Epithelial cell of esophagus (primary cell): ENCODE results near the gene TOM1L2.

ENCODE experiments used
- DNase-seq: peaks from one replicate; pipeline ENCODE4 v3.0.0; 2010; ENCODE audit warnings: low read depth
- H3K4me3 ChIP-seq: 2 replicates; pipeline ENCODE4 v1.5.1; 2011; ENCODE audit warnings: mild to moderate bottlenecking, low read length, control low read depth
- TF ChIP-seq, protein P1 (sequence below): IDR thresholded peaks from 2 replicates; pipeline ENCODE4 v1.5.1; 2011; ENCODE audit warnings: low read depth, mild to moderate bottlenecking, low read length, control low read depth, inconsistent platforms; ENCODE audit not compliant: insufficient read depth; ENCODE audit errors: missing control alignments

The TOM1L2 gene

DNA sequence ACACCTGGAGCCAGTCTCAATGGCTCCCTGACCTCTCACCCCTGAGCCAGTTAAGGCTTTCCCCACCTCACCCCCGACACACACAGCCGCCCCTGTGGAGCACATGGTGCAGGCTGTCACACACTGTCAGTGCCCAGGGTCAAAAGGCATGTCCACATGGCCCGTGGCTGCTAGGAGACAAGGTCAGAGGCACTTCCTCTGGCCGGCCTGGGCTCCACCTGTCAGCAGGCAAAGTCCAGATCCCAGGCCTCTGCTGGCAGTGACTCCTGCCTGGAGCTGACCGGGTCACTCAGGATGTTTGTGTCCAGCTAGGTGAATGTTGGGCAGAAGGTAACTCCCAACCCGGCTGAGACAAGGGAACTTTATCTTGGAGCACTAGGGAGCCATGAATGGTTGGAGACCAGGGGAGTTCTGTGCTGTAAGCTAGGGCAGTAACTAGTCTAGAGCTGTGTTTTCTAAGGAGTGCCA lies 141.4 kb downstream of the TOM1L2 start:
- TF ChIP-seq, protein P1, sequence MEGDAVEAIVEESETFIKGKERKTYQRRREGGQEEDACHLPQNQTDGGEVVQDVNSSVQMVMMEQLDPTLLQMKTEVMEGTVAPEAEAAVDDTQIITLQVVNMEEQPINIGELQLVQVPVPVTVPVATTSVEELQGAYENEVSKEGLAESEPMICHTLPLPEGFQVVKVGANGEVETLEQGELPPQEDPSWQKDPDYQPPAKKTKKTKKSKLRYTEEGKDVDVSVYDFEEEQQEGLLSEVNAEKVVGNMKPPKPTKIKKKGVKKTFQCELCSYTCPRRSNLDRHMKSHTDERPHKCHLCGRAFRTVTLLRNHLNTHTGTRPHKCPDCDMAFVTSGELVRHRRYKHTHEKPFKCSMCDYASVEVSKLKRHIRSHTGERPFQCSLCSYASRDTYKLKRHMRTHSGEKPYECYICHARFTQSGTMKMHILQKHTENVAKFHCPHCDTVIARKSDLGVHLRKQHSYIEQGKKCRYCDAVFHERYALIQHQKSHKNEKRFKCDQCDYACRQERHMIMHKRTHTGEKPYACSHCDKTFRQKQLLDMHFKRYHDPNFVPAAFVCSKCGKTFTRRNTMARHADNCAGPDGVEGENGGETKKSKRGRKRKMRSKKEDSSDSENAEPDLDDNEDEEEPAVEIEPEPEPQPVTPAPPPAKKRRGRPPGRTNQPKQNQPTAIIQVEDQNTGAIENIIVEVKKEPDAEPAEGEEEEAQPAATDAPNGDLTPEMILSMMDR = no peak
- no peak overlapping the region for H3K4me3 ChIP-seq
- DNase-seq = no peak

DNA sequence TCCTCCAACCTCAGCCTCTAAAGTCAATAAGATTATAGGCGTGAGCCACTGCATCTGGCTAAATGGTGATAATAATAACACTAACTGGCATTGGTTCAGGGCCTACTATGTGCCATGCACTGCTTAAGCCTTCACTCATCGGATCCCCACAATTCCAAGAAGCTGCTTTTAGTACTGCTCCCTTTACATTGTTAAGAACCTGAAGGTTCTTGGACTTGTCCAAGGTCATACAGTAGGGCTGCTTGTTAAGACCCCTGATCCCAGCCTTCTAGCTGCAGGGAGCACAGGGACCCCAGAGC lies 142.0 kb downstream of the TOM1L2 start:
- DNase-seq = no peak
- H3K4me3 ChIP-seq = no peak overlapping the region
- TF ChIP-seq, protein P1 = no peak

DNA sequence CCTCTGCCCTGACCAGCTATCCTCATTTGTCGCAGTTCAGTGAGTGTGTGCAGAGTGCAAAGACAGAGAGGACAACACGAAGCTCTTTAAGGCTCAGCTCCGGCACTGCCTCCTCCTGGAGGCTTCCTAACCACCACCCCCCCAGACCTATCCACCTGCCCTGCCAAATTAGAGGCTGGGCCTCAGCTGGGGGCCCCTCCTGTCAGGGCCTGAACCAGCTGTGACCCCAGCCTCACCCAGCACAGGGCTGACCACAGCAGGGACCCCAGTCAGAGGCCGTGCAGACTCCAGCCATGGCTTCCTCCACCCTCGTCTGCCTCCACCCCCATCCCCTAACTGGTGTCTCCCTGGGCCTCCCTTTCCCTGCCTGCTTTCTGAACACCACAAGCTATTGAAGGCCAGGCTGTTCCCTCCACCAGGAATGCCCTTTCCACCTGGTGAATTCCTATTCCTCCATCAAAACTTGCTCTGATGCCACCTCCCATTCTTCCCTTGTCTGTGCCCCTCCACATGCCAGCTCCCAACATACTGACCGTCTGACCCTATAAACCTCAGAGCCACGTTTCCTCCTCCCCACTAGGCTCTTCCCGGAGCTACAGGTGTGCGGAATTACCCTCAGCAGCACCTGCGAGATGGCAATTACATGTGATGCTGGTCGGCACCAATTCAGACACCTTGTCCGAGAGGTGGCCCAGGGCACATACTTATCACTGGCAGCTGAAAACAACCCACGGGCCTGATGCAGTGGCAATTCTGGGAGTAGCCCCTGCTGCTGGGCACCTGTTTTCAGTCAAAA lies 144.2 kb downstream of the TOM1L2 start:
- no peak overlapping the region for H3K4me3 ChIP-seq
- no peak for DNase-seq
- TF ChIP-seq, protein P1 = no peak

DNA sequence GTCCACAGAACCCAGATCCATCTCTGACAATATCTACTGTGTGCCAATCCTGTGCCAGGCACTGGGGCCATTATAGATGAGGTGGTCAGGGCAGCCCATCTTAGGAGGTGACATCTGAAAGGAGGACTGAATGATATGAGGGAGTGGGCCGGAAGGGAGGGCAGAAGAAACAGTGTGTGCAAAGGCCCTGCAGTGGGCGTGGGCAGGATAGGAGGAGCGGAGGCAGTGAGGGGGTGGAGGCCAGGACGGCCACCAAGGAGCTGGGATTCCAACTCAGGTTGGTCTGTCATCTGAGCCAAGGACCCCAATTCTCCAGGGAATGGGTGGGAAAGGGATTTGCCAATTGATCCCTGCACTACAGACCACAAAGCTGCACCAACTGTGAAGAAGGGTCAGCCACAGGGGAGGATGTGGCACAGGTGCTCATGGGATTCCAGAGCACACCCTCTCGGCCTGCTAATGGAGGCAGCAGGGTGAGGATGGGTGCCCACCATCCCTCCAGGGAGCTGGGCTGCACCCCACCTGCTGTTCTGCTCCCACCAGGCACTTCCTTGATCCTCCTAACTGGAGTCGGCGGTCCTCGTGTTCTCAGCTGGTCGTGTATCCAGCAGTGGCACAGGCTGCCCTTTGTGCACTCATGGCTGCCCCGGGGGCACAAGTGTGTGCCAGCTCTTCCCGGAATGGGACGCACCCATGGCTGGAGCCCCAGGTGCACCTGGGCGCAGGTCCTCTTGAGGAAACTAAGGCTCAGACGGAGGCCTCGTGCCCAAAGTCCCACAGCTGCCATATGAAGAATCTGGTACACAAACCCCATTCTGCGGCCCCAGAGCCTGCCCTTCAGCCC lies 145.0 kb downstream of the TOM1L2 start:
- TF ChIP-seq, protein P1 = no peak
- DNase-seq = no peak
- no peak overlapping the region for H3K4me3 ChIP-seq

DNA sequence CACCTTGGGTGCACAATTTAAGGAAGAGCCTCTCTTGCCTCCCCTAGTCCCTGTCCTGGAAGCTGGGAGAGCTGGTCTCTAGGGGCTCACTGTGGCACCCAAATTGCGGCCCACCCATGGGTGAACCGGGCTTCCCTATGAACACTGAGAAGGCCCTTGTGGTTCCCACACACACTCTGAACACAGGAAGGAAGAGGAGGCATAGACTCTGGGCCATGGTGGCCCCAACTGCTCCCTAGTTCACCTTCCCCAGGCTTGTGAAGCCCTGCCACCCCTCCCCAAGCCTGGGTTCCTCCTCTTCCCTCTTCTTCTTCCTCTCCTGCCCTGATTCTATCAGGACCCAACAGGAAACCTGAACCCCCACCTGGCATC lies 145.9 kb downstream of the TOM1L2 start:
- TF ChIP-seq, protein P1 = no peak
- no peak overlapping the region for H3K4me3 ChIP-seq
- DNase-seq = no peak

DNA sequence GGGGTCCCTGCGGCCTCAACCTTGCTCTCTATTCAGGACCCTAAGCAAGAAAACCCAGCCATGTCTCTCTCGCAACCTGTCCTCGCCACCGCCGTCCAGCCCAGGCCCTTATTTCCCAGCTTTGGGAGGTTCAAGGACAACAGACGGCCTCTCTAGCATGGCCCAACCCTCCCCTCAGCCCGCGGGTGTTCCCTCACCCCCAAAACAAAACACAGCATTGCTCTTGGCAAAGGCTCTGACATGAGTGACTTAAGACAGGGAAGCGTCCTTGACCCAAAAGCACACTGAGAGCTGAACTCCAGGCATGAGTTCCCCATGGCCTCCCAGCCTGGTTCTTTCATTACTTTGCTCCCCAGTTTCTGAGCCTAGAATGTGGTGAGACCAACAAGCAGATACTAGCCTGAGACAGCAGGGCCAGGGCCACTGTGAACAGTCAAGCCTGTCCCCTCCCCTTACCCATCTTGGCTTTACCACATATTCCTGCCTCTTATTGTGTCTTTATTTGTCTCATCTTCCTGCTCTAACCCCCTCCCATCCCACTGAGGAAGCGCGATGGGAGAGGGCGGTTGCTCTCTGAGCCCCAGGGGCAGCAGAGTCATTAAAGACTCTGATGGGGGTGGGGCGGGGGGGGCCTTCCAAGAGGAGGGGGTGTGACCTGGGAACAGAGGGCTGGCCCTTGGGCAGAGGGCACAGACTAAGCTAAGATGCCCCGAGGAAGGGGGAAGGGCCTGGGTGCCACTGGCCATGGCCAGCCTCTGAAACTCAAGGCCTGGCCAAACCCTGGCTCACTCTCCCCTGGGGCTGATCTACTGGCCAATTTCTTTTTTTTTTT lies 147.2 kb downstream of the TOM1L2 start:
- TF ChIP-seq, protein P1 = no peak
- no peak for DNase-seq
- H3K4me3 ChIP-seq = no peak overlapping the region
